Activated CD8-positive, alpha-beta memory T cell treated with anti-CD3 and anti-CD28 coated beads for 1 hour (primary cell): ENCODE measurements around the gene CCHCR1.

Experiments used
- DNase-seq, 2 donors: peaks; one replicate each; pipeline ENCODE4 v3.0.0-alpha.2; 2020; ENCODE audit warnings: low read depth in 1 of 2; ENCODE audit errors: extremely low read depth in 1 of 2

CCHCR1 gene

DNA sequence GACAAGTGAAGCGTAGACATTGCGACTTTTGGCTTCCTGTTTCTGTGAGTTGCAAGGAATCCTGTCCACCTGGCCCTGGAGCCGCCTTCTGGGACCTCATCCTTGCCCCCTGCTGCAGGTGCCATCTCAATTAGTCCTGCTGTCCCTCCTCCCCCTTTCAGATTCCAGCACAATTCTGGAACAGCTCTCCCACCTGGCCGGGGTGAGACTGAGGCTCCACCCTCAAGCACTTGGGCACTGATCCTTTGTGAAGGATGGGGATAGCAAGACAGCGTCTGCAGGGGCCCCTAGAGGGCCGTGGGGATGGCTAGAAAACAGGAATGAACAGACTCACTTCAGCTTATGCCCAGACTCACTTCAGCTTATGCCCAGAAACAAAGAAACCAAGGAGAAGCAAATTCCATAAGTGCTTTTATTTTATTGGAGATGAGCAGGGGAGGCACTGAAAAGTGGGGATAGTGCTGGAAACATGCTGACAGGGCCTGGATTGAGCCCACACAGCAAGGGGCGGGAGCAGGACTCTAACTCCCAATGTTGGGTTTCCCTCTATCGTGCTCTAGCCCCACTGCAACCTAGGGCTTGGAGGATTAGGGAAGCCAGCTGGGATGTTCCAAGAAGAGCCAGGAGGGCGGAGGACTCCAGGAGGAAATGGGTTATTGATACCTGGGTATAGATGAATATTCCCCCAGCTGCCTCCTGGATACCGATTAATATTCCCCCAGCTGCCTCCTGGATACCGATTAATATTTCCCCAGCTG, 46.6 kb downstream of the CCHCR1 start:
- no peak for DNase-seq

DNA sequence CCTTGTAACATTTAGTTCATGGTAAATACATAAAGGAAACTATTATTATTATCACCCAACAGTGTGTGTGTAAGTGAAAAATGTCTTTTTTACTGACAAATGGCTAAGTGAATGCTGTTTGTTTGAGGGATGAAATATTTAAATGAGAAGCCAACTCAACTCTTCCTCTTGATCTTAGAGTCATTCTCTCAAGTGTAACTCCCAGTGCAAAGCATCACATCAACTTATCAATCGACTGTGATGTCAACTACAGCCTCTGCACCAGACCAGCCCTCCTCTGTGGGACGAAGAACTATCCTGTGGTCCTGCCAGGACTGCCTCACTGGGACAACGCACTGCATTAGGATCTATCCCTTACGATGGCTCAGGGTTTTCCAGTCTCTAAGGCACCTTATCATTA, 50.5 kb downstream of the CCHCR1 start:
- no peak for DNase-seq

DNA sequence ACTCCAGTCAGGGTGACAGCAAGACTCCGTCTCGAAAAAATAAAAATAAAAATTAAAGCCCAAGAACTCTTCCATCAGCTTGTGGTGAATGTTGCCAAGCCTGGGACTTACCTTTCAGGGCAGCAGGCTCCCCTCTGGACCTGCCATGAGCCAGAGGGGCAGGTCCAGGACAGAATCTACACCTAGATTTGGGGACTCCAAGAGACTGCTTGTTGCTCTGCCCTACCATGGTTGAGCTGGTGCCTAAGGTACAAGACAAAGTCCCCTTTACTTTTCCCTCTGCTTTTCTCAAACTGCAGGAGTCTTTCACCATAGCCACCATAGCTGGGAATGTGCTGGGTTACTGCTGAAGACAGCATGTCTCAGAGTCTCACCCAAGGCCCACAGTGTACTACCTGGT, 54.5 kb downstream of the CCHCR1 start:
- no peak for DNase-seq

DNA sequence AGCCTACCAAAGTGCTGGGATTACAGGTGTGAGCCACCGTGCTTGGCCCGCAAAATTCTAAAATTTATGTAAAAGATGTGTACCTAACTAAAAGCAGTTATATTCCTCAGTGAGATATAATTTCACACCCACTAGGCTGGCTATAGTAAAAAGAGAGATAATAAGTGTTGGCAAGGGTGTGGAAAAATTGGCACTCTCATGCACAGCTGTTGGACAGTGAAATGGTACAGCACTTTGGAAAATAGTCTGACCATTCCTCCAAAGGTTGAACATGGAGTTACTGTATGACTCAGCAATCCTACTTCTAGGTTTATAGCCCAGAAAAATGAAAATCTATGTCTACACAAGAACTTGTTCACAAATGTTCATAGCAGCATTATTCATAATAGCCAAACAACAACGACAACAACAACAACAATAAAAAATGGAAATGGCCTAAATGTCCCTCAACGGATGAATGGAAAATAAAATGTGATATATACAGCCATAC, 59.1 kb downstream of the CCHCR1 start:
- no peak for DNase-seq

DNA sequence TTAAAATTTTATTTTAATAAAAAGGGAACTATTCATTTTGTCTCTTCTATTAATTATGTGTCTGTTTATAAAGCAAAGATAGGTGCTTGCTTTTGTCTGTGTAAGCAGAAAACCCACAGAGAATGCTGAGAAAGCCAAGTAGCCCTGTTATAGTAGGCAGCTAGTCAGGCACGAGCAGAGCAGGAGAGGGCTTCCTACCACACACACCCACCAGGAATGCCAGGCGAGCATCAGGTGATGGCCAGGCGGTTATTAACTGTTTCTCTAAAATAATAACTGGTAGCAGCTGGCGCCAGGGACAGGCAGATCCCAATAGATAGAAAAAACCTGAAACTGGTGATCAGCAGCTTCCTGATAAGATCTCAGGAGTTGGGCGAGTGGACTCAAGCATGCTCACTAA, 60.9 kb downstream of the CCHCR1 start:
- DNase-seq: no peak

DNA sequence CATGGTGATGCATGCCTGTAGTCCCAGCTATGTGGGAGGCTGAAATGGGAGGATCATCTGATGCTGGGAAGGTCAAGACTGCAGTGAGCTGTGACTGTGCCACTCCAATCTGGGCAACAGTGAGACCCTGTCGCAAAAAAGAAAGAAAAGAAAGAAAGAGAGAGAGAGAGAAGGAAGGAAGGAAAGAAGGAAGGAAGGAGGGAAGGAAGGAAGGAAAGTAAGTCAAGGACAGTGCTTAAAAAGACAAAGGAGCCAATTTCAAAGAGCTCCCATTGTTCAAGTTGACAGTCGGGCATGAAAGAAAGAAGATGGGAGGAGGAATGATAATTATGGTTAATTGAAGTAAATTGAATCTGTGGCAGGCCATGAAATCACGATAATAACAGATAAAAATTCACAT, 61.4 kb downstream of the CCHCR1 start:
- no peak for DNase-seq

DNA sequence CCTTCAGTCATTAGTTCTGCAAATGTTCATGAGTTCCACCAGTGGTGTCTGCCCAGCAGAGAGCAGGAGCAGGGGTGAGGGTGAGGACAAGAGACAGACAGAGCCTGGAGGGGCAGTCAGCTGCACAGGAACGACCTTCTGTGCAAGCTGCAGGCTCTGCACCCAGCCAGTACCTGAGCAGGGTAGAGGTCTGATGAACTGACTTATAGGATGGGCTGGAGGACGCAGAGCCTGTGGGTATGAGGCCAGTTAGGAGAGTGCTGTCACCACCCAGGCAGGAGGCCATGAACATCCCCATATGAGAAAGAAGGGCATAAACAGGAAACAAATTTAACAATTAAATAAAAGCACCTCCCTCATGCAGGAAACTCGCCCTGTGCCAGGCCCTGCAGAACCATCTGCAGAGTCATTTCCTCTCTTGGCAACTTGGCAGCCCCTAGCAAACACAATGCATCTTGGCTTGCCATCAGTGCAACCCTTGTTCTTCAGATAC, 63.2 kb downstream of the CCHCR1 start:
- peak in 1 of 2 donors; percentile 5 for DNase-seq

DNA sequence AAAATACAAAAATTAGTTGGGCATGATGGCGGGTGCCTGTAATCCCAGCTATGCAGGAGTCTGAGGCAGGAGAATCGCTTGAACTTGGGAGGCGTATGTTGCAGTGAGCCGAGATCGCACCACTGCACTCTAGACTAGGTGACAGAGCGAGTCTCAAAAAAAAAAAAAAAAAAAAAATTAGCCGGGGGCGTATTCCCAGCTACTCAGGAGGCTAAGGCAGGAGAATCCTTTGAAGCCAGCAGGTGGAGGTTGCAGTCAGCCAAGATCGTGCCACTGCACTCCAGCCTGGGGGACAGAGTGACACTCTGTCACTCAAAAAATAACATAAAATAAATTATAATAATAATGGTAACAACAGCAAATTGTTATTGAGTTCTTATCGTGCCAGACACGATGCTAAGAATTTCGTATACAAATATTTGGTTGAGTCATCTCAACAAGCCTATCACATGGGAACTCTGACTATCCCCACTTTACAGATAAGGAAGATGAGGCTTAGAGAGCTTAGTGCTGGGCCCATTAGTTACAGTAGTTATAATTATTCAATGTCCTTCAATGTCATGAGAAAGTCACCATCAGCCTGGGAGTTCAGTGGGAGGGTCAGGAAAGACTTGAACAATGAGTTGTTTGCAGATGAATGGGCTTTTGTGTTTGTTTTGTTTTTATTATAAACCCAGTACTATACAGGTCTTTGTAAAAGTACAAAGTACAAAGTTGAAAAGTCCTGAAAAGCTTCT, 64.7 kb downstream of the CCHCR1 start:
- DNase-seq: no peak
